HepG2 (cell line): Measurements from ENCODE around the gene PIGL.

Experiments
- ARID2 ChIP-seq: sonication (generic); formaldehyde crosslinking; IDR thresholded peaks from 2 replicates; pipeline ENCODE4 v1.8.1; 2022; ENCODE audit warnings: mild to moderate bottlenecking, missing genetic modification reagents, borderline replicate concordance
- SMC3 ChIP-seq: IDR thresholded peaks from 2 replicates; pipeline ENCODE4 v1.6.1; 2011; ENCODE audit warnings: low read length, improper control_type of control experiment

GRCh38 chr17:16269658-16270057, 52.6 kb downstream of the PIGL start:
- TF ChIP-seq ARID2 (CRISPR knock-in tag) (no peak), SMC3 (no peak)
